Astrocyte (in vitro differentiated cells and primary cell): Measurements from ENCODE around the gene MYEOV.

ENCODE experiments used
- EZH2 ChIP-seq: IDR thresholded peaks from 2 replicates; pipeline ENCODE4 v1.6.1; 2012; ENCODE audit warnings: mild to moderate bottlenecking, low read length, inconsistent platforms; ENCODE audit not compliant: insufficient read depth
- TF ChIP-seq, protein P1 (sequence below): IDR thresholded peaks from 2 replicates; pipeline ENCODE4 v1.5.1; 2011; ENCODE audit warnings: low read depth, mild to moderate bottlenecking, inconsistent platforms, low read length, moderate library complexity; ENCODE audit not compliant: insufficient read depth

DNA sequence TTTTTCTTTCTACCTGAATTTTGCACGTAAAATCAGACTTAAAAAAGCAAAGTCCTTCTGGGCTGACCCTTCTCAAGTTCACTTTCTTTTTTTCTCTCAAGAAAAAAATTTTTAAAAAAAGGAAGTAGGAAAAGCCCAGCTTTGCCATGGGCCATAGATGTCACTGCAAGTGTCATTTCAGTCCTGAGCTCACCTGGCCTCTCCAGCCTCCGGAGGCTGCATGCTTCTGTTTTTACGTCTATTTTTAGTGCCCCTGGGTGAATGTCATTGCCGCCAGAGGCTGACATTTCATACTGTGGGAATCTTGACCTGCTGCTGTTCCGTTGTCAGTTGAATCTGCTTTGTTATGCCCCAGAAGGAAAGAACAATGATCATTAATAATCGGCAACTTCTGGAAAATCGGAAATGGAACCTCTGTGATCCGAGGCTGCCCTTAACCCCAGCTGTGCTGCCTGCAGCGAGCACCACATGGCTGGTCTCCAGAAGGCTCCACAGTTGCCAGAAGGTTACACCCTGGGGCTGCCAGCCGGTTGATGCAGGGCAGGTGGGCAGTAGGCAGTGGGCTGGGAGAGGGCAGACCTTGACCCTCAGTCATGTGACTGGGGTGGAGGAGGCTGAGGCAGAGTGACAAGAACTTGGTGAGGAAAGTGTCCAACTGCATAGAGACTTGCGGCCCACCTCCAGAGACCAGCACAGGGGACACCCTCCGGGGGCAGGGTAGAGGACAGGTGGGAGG lies 16.7 kb upstream of the MYEOV start:
- TF ChIP-seq EZH2: no peak
- TF ChIP-seq, protein P1, sequence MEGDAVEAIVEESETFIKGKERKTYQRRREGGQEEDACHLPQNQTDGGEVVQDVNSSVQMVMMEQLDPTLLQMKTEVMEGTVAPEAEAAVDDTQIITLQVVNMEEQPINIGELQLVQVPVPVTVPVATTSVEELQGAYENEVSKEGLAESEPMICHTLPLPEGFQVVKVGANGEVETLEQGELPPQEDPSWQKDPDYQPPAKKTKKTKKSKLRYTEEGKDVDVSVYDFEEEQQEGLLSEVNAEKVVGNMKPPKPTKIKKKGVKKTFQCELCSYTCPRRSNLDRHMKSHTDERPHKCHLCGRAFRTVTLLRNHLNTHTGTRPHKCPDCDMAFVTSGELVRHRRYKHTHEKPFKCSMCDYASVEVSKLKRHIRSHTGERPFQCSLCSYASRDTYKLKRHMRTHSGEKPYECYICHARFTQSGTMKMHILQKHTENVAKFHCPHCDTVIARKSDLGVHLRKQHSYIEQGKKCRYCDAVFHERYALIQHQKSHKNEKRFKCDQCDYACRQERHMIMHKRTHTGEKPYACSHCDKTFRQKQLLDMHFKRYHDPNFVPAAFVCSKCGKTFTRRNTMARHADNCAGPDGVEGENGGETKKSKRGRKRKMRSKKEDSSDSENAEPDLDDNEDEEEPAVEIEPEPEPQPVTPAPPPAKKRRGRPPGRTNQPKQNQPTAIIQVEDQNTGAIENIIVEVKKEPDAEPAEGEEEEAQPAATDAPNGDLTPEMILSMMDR: no peak
